Measurements from ENCODE around the gene BICRAL. TPM values are rescaled to one million over a fixed set of nuclear protein-coding genes. Genes with fewer than 3 reads are reported as not detected.
"Not testable (repeated sequence)": the region's sequence is repeated elsewhere in the genome, so short reads cannot be mapped to it uniquely, and the experiment has no call there.

The BICRAL gene
- total RNA-seq, 3 donors from 2014 or later: 7.6 to 8.5 (median 8.2) TPM

DNA sequence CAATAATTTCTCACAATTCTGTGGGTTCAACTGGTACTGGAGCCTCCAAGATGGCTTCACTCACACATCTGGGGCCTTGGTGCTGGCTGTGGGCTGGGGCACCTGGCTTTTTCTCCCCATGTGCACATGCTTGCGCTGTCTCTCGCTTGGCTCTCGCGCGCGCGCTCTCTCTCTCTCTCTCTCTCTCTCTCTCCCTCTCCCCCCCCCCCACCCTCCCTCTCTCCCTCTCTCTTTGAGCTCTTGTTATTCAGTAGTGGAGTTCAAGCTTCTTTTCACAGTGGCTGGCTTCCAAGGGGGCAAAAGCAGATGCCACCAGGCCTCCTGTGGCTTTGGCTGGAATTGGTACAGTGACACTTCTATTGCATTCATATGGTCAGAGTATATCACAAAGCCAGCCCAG, 25.1 kb upstream of the BICRAL start:
- ATAC-seq (no peak), DNase-seq (no peak)
- no peak overlapping the region for H3K4me3 Mint-ChIP-seq
- H3K27me3 Mint-ChIP-seq (ENCODE audit: low read depth): no peaks in the 10 kb centered on the region
- H3K4me1 Mint-ChIP-seq (ENCODE audit: low read depth): peaks cover 10% of the 10 kb centered on the region
- peaks cover 20% of the 10 kb centered on the region for H3K36me3 Mint-ChIP-seq (ENCODE audit: insufficient read depth)
- no peaks in the 10 kb centered on the region for H3K9me3 Mint-ChIP-seq

DNA sequence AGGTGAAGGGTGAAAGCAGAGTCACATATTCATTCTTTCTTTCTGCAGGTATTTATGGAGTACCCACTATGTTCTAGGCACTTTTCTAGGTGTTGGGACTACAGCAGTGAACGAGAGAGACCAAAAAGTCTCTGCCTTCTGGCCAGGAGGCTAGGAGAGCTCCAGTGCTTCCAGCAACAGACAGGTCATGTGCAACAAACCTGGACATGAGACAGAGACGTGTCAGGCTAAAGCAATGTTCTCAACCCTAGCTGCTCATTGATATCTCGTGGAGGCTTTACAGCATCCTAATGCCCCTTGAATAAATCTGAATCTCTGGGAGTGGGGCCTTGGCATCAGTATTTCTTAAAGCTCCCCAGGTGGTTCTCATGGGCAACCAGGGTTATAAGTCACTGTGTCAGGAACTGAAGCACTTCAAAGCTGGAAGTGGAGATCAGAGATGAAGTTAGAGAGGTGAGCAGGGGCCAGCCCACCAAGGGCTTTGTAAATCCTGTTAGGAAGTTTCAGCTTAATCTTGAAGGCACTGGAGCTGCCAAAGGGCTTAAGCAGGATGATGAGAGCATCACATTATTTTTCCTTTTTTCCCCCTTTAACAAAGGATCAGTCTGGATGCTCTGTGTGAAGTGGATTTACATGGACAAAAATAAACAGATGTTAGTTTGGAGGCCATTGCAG, 23.0 kb upstream of the BICRAL start:
- Mint-ChIP-seq H3K9me3 (no peaks in the 10 kb centered on the region), H3K36me3 (ENCODE audit: insufficient read depth) (peaks cover 18% of the 10 kb centered on the region), H3K4me3 (no peak overlapping the region), H3K27me3 (ENCODE audit: low read depth) (no peaks in the 10 kb centered on the region), H3K4me1 (ENCODE audit: low read depth) (peaks cover 6% of the 10 kb centered on the region)
- no peak for DNase-seq
- ATAC-seq: no peak

DNA sequence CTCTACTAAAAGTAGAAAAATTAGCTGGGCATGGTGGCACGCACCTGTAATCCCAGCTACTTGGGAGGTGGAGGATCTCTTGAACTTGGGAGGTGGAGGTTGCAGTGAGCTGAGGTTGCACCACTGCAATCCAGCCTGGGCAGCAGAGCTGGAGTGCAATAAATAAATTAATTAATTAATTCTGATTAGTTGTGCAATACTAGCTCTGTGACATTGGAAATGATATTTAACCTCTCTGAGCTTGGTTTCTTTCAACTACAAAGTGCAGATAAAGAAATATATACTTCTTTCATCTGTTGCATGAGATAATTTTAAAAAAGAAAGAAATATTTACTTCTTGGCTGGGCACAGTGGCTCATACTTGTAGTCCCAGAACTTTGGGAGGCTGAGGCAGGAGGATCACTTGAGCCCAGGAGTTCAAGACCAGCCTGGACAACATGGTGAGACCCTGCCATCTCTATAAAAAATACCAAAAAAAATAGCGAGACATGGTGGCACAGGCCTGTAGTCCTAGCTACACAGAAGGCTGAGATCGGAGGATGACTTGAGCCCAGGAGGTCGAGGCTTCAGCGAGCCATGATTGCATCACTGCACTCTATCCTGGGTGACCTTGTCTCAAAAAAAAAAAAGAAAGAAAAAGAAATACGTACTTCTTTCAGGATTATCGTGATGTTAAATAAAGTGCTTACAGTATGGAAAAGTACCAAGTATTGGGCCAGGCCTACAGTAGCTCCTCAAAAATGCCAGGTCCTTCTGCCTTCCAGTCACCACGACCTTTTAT, 20.4 kb upstream of the BICRAL start:
- Mint-ChIP-seq H3K27me3 (ENCODE audit: low read depth) (no peaks in the 10 kb centered on the region), H3K36me3 (ENCODE audit: insufficient read depth) (peaks cover 15% of the 10 kb centered on the region), H3K4me3 (no peak overlapping the region), H3K9me3 (no peaks in the 10 kb centered on the region), H3K4me1 (ENCODE audit: low read depth) (peaks cover 10% of the 10 kb centered on the region)
- ATAC-seq (no peak), DNase-seq (no peak)

DNA sequence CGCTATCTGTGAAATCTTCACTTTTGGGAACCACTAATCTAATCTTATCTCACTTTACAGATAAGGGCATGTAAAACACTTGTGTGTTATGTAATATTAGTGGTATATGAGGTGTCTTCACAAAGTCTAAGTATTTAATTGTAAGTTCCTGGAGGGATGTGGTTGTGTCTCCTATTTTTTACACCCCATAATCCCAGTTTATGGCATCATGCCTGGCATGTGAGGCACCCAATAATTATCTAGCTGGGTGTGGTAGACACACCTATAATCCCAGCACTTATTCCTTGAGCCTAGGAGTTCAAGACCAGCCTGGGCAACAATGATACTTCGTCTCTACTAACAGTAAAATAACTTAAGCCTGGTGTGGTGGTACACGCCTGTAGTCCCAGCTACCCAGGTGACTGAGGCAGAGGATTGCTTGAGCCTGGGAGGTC, 19.4 kb upstream of the BICRAL start:
- H3K36me3 Mint-ChIP-seq (ENCODE audit: insufficient read depth): peaks cover 15% of the 10 kb centered on the region
- H3K4me1 Mint-ChIP-seq (ENCODE audit: low read depth): peaks cover 11% of the 10 kb centered on the region
- no peaks in the 10 kb centered on the region for H3K9me3 Mint-ChIP-seq
- no peaks in the 10 kb centered on the region for H3K27me3 Mint-ChIP-seq (ENCODE audit: low read depth)
- H3K4me3 Mint-ChIP-seq: no peak overlapping the region
- DNase-seq (no peak), ATAC-seq (no peak)

DNA sequence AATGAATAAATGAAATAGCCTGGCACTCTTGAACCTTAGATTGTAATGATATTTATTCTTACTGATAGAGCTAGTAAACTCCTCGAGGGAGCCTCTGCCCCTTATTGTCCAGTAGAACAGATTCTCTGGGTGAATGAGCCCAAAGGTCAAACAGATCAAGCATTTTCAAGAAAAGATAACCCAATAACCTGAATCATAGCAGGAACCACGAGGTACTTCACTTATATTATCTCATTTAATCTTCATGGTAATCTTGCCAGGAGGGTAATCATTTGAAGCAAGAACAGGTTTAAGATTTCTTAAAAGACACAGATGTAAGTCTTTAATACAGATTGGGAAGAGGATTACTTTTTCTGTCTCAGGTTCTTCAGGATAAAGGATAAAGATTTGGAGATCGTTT, 18.9 kb upstream of the BICRAL start:
- Mint-ChIP-seq H3K4me1 (ENCODE audit: low read depth) (peaks cover 15% of the 10 kb centered on the region), H3K27me3 (ENCODE audit: low read depth) (no peaks in the 10 kb centered on the region), H3K9me3 (no peaks in the 10 kb centered on the region), H3K36me3 (ENCODE audit: insufficient read depth) (peaks cover 19% of the 10 kb centered on the region), H3K4me3 (no peak overlapping the region)
- ATAC-seq (no peak), DNase-seq (no peak)

DNA sequence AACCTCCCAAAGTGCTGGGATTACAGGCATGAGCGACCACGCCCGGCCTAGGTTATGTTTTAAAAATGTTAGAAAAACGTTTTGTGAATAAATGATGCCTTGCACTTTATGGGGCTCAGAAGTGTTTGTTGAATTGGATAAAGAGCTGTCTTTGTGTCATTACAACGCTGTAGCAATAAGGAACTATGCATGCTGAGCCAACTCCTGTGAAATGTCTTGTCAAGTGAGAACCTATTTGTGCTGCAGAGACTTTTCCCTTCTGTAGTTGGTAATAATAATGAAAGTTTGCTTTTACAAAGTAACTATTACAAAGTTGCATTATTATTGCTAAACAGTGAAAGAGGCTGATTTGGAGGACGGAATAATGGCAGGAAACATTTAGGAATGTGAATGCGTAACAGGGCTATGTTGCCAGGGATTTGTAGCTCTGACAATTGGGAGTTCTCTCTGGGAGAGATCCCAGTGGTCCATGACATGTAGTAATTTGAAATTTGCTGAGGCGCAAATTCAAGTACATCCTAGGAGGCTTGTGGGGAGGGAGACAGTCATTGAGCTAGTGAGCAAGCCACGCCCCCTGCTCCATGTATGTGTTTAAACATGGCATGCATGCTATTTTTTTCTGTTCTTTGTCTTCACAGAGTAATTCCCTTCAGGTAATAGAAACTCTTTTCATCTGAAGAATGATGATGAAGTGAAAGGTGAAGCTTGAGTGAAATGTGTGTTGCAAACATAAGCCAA, 16.8 kb upstream of the BICRAL start:
- no peak for DNase-seq
- Mint-ChIP-seq H3K9me3 (no peaks in the 10 kb centered on the region), H3K4me3 (no peak overlapping the region), H3K4me1 (ENCODE audit: low read depth) (peaks cover 21% of the 10 kb centered on the region), H3K27me3 (ENCODE audit: low read depth) (no peaks in the 10 kb centered on the region), H3K36me3 (ENCODE audit: insufficient read depth) (peaks cover 7% of the 10 kb centered on the region)
- no peak for ATAC-seq

DNA sequence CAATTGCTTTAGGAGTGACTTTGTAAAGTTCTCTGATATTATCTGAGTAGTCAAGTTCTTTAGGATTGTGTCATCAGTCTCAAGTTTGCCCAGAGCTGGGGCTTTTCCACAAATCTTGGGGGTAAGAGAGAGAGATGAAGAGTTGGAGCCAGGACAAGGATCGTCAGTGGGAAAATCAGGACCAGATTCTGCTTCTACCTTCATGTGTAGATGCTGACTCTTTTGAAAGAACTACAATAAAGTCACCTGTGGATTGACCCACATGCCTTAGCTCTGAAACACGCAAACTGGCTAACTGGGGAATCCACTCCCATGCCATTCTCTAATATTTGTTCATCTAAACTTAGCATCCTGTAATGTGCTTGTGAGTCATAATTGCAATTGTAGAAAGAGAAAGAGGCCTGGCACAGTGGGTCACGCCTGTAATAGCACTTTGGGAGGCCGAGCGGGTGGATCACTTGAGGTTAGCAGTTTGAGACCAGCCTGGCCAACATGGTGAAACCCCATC, 15.6 kb upstream of the BICRAL start:
- ATAC-seq (no peak), DNase-seq (no peak)
- H3K4me1 Mint-ChIP-seq (ENCODE audit: low read depth): peaks cover 31% of the 10 kb centered on the region
- no peaks in the 10 kb centered on the region for H3K27me3 Mint-ChIP-seq (ENCODE audit: low read depth)
- H3K4me3 Mint-ChIP-seq: no peak overlapping the region
- H3K36me3 Mint-ChIP-seq (ENCODE audit: insufficient read depth): peaks cover 9% of the 10 kb centered on the region
- no peaks in the 10 kb centered on the region for H3K9me3 Mint-ChIP-seq

DNA sequence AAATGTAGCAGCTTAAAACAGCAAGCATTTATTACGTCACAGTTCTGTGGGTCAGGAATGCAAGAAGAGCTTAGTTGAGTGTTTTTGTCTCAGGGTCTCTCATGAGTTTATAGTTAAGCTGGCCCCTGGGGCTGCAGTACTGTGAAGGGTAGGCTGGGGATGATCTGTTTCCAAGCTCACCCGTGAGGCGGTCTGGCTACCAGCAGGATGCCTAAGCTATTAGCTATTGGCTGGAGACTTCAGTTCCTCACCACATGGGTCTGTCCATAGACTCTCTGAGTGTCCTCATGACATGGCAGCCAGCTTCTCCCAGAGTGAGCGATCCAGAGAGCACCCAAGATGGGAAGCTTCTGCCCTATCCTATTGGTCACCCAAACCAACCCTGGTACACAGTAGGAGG, 12.8 kb upstream of the BICRAL start:
- H3K36me3 Mint-ChIP-seq (ENCODE audit: insufficient read depth): peaks cover 9% of the 10 kb centered on the region
- ATAC-seq: no peak
- no peaks in the 10 kb centered on the region for H3K9me3 Mint-ChIP-seq
- H3K27me3 Mint-ChIP-seq (ENCODE audit: low read depth): no peaks in the 10 kb centered on the region
- no peak for DNase-seq
- peaks cover 52% of the 10 kb centered on the region for H3K4me1 Mint-ChIP-seq (ENCODE audit: low read depth)
- H3K4me3 Mint-ChIP-seq: no peak overlapping the region

DNA sequence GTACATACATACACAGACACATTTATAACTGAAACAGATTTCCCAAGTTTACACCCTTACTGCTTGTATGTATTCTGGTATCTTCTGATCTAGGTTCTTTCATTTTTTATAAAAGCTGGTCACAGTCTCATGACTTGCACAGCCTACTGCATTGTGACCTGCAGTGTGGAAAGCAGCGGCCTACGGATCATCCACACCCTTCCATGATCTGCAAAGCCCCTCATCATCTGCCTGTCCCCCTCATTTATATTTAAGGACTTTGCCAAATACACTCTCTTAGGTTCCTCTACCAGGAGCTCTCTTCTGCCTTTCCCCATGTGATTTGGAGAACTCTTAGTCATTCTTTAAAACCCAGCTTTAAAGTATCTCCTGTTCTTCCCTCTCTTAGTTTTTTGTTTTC, 12.0 kb upstream of the BICRAL start:
- DNase-seq: no peak
- no peak overlapping the region for H3K4me3 Mint-ChIP-seq
- no peaks in the 10 kb centered on the region for H3K27me3 Mint-ChIP-seq (ENCODE audit: low read depth)
- ATAC-seq: no peak
- H3K9me3 Mint-ChIP-seq: no peaks in the 10 kb centered on the region
- peaks cover 9% of the 10 kb centered on the region for H3K36me3 Mint-ChIP-seq (ENCODE audit: insufficient read depth)
- peaks cover 60% of the 10 kb centered on the region for H3K4me1 Mint-ChIP-seq (ENCODE audit: low read depth)

DNA sequence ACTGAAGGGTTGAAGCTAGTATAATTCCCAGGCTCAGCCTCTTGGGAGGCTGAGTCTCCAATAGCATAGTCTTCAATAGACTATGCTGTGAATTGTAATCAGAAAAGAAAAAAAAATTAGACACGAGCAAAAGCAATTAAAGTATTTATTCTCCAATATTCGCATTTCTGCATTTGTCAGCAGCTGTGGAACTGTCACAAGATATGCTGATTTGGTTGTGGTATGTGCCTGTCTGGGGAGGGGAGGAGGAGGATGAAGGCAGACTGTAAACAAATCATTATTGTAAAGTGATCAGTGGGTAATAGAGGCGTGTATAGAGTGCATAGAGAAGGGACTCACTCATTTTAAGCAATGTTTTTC, 10.1 kb upstream of the BICRAL start:
- Mint-ChIP-seq H3K27me3 (ENCODE audit: low read depth) (no peaks in the 10 kb centered on the region), H3K4me1 (ENCODE audit: low read depth) (peaks cover 67% of the 10 kb centered on the region), H3K36me3 (ENCODE audit: insufficient read depth) (peaks cover 7% of the 10 kb centered on the region), H3K9me3 (no peaks in the 10 kb centered on the region), H3K4me3 (peak overlapping the region; percentile 66)
- ATAC-seq: no peak
- DNase-seq: no peak

DNA sequence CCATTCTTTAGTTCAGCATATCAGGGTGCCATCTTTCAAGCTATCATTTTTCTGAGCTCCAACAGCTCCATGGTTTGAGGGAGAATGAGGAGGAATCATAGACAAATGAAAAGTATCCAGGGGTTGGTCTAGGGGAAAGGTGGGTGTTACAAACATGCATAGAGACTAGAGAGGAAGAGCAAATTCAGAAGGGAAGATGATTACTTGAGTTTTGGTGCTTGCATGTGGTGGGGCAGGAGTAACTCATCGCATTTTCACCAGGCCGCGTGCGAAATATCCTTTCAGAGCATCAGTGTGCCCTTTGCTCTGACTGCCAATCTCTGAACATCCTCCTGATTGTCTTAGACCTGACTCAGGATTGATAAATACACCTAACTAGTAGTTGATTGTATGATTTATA, 7.7 kb upstream of the BICRAL start:
- peak; percentile 31 to 36 for ATAC-seq
- H3K36me3 Mint-ChIP-seq (ENCODE audit: insufficient read depth): peaks cover 3% of the 10 kb centered on the region
- H3K4me1 Mint-ChIP-seq (ENCODE audit: low read depth): peaks cover 74% of the 10 kb centered on the region
- no peaks in the 10 kb centered on the region for H3K9me3 Mint-ChIP-seq
- no peaks in the 10 kb centered on the region for H3K27me3 Mint-ChIP-seq (ENCODE audit: low read depth)
- peak; percentile 19 for DNase-seq
- H3K4me3 Mint-ChIP-seq: peak overlapping the region; percentile 78

DNA sequence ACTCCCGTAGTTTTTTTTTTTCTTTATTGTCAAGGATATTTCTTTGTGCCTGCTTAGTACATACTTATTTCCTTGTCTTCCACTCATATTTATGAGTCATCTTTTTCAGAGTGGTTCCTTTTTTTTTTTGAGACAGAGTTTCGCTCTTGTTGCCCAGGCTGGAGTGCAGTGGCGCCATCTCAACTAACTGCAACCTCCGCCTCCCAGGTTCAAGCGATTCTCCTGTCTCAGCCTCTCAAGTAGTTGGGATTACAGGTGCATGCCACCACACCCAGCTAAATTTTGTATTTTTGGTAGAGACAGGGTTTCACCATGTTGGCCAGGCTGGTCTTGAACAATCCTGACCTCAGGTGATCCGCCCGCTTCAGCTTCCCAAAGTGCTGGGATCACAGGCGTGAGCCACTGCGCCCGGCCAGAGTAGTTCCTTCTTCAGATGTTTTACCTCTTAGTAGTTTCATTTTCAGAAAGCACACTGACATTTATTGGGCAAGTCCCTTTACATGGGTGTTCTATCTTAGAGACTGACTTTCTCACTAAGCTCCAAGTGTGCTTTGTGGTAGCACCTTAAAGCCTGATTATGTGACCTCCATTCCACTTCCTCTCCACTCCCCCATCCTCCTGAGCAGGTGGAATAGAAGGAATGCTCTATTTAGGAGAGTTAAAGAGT, 6.9 kb upstream of the BICRAL start:
- DNase-seq (peak; percentile 28), ATAC-seq (peak; percentile 58 to 62)
- H3K4me3 Mint-ChIP-seq: peak overlapping the region; percentile 78

DNA sequence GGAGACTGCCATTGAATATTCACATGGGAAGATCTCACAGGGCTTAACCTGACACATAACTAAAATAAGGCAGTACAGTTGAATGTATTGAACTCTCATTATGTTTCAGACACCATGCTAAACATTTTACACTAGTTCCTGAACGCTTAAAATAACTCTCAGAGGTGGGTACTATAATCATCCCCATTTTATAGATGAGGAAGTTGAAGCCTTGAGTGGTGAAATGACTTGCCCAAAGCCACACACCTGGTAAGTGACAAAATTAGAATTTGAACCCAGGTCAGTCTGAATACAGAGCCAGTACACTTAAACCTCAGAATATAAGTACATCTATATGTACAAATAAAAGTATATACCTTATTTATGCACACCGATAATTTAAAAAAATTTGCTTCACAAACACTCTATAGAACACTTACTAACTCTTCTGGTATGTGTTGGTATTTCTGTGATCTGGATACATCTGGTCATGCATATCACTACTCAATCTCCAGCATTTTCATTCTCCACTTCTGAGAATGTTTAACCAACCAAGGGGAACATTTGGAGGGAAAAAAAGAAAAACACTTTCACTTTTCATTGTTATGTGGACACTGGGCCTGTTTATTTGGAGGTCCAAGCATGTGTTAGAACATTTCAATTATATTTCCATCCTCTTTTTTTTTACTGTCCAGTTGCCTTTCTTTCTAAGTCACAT, 4.6 kb upstream of the BICRAL start:
- Mint-ChIP-seq H3K36me3 (ENCODE audit: insufficient read depth) (no peaks in the 10 kb centered on the region), H3K9me3 (no peaks in the 10 kb centered on the region), H3K27me3 (ENCODE audit: low read depth) (no peaks in the 10 kb centered on the region), H3K4me1 (ENCODE audit: low read depth) (peaks cover 62% of the 10 kb centered on the region), H3K4me3 (no peak overlapping the region)
- DNase-seq (no peak), ATAC-seq (no peak)

More for the DNA sequence above, 6.9 kb upstream of the BICRAL start:
- H3K9me3 Mint-ChIP-seq; H3K36me3 Mint-ChIP-seq (ENCODE audit: insufficient read depth); H3K27me3 Mint-ChIP-seq (ENCODE audit: low read depth): not testable (repeated sequence)
- peaks cover 72% of the 10 kb centered on the region for H3K4me1 Mint-ChIP-seq (ENCODE audit: low read depth)

DNA sequence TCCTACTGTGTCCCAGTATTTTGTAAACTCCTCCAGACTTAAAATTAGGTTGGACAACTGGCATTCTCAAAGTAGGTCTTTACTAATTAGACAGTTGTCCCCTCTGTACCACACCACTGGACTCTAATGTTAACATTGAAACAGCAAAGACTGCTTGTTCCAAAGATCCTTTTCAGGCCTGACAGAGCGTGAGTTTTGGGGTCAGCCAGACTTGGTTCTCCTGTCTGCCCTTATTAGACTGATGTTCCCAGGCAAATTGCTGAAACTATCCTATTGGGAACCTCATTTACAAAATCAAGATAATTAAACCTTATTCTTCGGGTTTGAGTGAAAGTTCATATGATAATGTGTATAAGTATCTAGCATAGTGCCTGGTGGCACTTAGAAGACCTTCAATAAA, 3.7 kb upstream of the BICRAL start:
- DNase-seq (no peak), ATAC-seq (no peak)
- Mint-ChIP-seq H3K27me3 (ENCODE audit: low read depth) (no peaks in the 10 kb centered on the region), H3K4me3 (no peak overlapping the region), H3K4me1 (ENCODE audit: low read depth) (peaks cover 56% of the 10 kb centered on the region), H3K9me3 (no peaks in the 10 kb centered on the region), H3K36me3 (ENCODE audit: insufficient read depth) (no peaks in the 10 kb centered on the region)

Data from activated T-cell treated with anti-CD3 and anti-CD28 coated beads, Interleukin-2, amount 50 U/mL, for 4 hours (primary cell).